Loucy (cell line): ENCODE results near the gene ZNF80.

Experiments used
- EZH2phosphoT487 ChIP-seq: fragments of 200-600 bp; IDR thresholded peaks from 2 replicates; pipeline ENCODE4 v1.6.1; 2018; ENCODE audit warnings: antibody characterized with exemption, mild to moderate bottlenecking, moderate library complexity, borderline replicate concordance
- TF ChIP-seq, protein P1 (sequence below): fragments of 200-600 bp; sonication (generic); conservative IDR thresholded peaks from 2 replicates; pipeline ENCODE4 v1.5.1; 2014; ENCODE audit warnings: mild to moderate bottlenecking, antibody characterized with exemption, low read length

DNA sequence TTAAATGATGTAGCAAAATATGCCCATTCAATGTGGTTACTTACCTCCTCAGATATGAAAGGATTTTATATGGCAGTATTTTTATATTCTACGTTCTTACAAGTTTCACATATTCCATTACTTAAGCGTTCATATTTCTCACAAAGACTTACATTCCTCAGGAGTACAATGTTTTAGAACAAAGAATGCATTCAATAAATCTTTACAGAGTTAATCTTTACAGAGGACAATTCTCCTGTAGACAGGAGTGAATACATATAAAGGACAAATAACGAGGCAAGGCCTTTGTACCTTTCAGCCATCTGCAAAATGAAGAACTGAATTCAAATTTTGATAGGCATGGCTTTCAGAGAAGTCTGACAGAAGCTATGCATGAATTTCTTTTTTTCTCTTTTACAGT, 1.9 kb downstream of the ZNF80 start:
- TF ChIP-seq, protein P1, sequence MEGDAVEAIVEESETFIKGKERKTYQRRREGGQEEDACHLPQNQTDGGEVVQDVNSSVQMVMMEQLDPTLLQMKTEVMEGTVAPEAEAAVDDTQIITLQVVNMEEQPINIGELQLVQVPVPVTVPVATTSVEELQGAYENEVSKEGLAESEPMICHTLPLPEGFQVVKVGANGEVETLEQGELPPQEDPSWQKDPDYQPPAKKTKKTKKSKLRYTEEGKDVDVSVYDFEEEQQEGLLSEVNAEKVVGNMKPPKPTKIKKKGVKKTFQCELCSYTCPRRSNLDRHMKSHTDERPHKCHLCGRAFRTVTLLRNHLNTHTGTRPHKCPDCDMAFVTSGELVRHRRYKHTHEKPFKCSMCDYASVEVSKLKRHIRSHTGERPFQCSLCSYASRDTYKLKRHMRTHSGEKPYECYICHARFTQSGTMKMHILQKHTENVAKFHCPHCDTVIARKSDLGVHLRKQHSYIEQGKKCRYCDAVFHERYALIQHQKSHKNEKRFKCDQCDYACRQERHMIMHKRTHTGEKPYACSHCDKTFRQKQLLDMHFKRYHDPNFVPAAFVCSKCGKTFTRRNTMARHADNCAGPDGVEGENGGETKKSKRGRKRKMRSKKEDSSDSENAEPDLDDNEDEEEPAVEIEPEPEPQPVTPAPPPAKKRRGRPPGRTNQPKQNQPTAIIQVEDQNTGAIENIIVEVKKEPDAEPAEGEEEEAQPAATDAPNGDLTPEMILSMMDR = no peak
- TF ChIP-seq EZH2phosphoT487 = 0 out of 2 replicates have a peak, but pooled peaks have one; percentile 7
